Epithelial cell of prostate (primary cell): ENCODE data around the gene RERE.

ENCODE experiments used
- DNase-seq: peaks from one replicate; pipeline ENCODE4 v3.0.0-alpha.2; 2011; ENCODE audit warnings: low read depth, low spot score
- H3K27ac ChIP-seq: fragments of 450-650 bp; 2 replicates; pipeline ENCODE4 v1.5.1; 2017; ENCODE audit warnings: mild to moderate bottlenecking

Gene RERE

GRCh38 chr1:8368956-8369639 is 448.3 kb downstream of the RERE start:
- H3K27ac ChIP-seq = no peak overlapping the region
- no peak for DNase-seq

GRCh38 chr1:8367571-8368194 is 449.8 kb downstream of the RERE start:
- DNase-seq = no peak
- H3K27ac ChIP-seq = no peak overlapping the region

GRCh38 chr1:8365661-8366362 is 451.6 kb downstream of the RERE start:
- no peak for DNase-seq
- no peak overlapping the region for H3K27ac ChIP-seq

GRCh38 chr1:8364528-8365442 is 452.7 kb downstream of the RERE start:
- no peak overlapping the region for H3K27ac ChIP-seq
- no peak for DNase-seq

GRCh38 chr1:8363767-8364301 is 453.6 kb downstream of the RERE start:
- no peak overlapping the region for H3K27ac ChIP-seq

GRCh38 chr1:8363186-8363766 is 454.2 kb downstream of the RERE start:
- DNase-seq = no peak

More at GRCh38 chr1:8363767-8364301, 453.6 kb downstream of the RERE start:
- no peak for DNase-seq

GRCh38 chr1:8362701-8363101 is 454.7 kb downstream of the RERE start:
- H3K27ac ChIP-seq = no peak overlapping the region
- DNase-seq = no peak

More at GRCh38 chr1:8363186-8363766, 454.2 kb downstream of the RERE start:
- H3K27ac ChIP-seq = no peak overlapping the region

- H3K27ac ChIP-seq = no peak overlapping the region
- DNase-seq = no peak
These were observed 456.1 kb downstream of the RERE start for GRCh38 chr1:8361198-8361849.

GRCh38 chr1:8360493-8361197 is 456.8 kb downstream of the RERE start:
- DNase-seq = no peak
- no peak overlapping the region for H3K27ac ChIP-seq

GRCh38 chr1:8359617-8360481 is 457.6 kb downstream of the RERE start:
- DNase-seq = no peak
- no peak overlapping the region for H3K27ac ChIP-seq

- H3K27ac ChIP-seq = no peak overlapping the region
- DNase-seq = no peak
These were observed 458.4 kb downstream of the RERE start for GRCh38 chr1:8358897-8359616.

GRCh38 chr1:8358241-8358896 is 459.1 kb downstream of the RERE start:
- H3K27ac ChIP-seq = no peak overlapping the region
- no peak for DNase-seq

GRCh38 chr1:8357329-8358101 is 459.9 kb downstream of the RERE start:
- no peak for DNase-seq
- H3K27ac ChIP-seq = no peak overlapping the region

GRCh38 chr1:8356256-8357209 is 460.9 kb downstream of the RERE start:
- no peak overlapping the region for H3K27ac ChIP-seq
- DNase-seq = no peak
